Neuronal stem cell (in vitro differentiated cells): ENCODE results near the gene BMP2K.

Experiments
- DNase-seq: peaks from one replicate; pipeline ENCODE4 v3.0.0-alpha.2; 2013; ENCODE audit warnings: low spot score
- H2AFZ ChIP-seq: one replicate; pipeline ENCODE4 v1.6.1; 2013; ENCODE audit warnings: mild to moderate bottlenecking, low read length, inconsistent platforms
- H2AK5ac ChIP-seq: 2 replicates; pipeline ENCODE4 v1.6.1; 2013; ENCODE audit warnings: low read depth, mild to moderate bottlenecking, inconsistent platforms, low read length, moderate library complexity, mixed read lengths
- H2BK120ac ChIP-seq: 2 replicates; pipeline ENCODE4 v1.6.1; 2013; ENCODE audit warnings: low read depth, mild to moderate bottlenecking, inconsistent platforms, low read length, moderate library complexity, mixed read lengths
- H2BK12ac ChIP-seq: one replicate; pipeline ENCODE4 v1.6.1; 2013; ENCODE audit warnings: low read length, inconsistent platforms
- H2BK15ac ChIP-seq: 2 replicates; pipeline ENCODE4 v1.6.1; 2013; ENCODE audit warnings: mild to moderate bottlenecking, low read length, inconsistent platforms, mixed read lengths
- H2BK5ac ChIP-seq: one replicate; pipeline ENCODE4 v1.6.1; 2013; ENCODE audit warnings: inconsistent platforms, mild to moderate bottlenecking, low read length, moderate library complexity
- H3K14ac ChIP-seq: one replicate; pipeline ENCODE4 v1.6.1; 2013; ENCODE audit warnings: low read length, inconsistent platforms
- H3K18ac ChIP-seq: 2 replicates; pipeline ENCODE4 v1.6.1; 2013; ENCODE audit warnings: low read length, inconsistent platforms
- H3K23ac ChIP-seq: 2 replicates; pipeline ENCODE4 v1.6.1; 2013; ENCODE audit warnings: low read depth, mild to moderate bottlenecking, mixed read lengths, low read length, inconsistent platforms; ENCODE audit not compliant: poor library complexity
- H3K27ac ChIP-seq: replicated peaks from 3 replicates; pipeline ENCODE4 v1.5.1; 2013; ENCODE audit warnings: low read length, inconsistent platforms
- H3K27me3 ChIP-seq, 3 experiments: 2 replicates each; pipeline ENCODE4 v1.6.1; 2013; ENCODE audit warnings: low read length in 3 of 3, mild to moderate bottlenecking in 2 of 3, inconsistent platforms in 1 of 3, low read depth in 1 of 3, mixed read lengths in 1 of 3, moderate library complexity in 1 of 3; ENCODE audit not compliant: control insufficient read depth in 3 of 3, insufficient read depth in 3 of 3
- H3K36me3 ChIP-seq, 2 donors: replicated peaks in 1 of 2; 2 replicates each; pipeline ENCODE4 v1.6.1; 2013; ENCODE audit warnings: low read length in 2 of 2; ENCODE audit not compliant: control insufficient read depth in 2 of 2, insufficient read depth in 2 of 2
- H3K4ac ChIP-seq: 2 replicates; pipeline ENCODE4 v1.6.1; 2013; ENCODE audit warnings: inconsistent platforms, mild to moderate bottlenecking, low read length, moderate library complexity
- H3K4me1 ChIP-seq, 2 donors: 1 replicate in 1 of 2; 2 replicates in 1 of 2; pipeline ENCODE4 v1.6.1; 2013; ENCODE audit warnings: low read length in 2 of 2, low read depth in 1 of 2; ENCODE audit not compliant: control insufficient read depth in 2 of 2, insufficient read depth in 1 of 2
- H3K4me2 ChIP-seq: one replicate; pipeline ENCODE4 v1.6.1; 2013; ENCODE audit warnings: mild to moderate bottlenecking, low read length, inconsistent platforms; ENCODE audit not compliant: insufficient read depth, poor library complexity, severe bottlenecking
- H3K4me3 ChIP-seq, 2 donors: 2 replicates each; pipeline ENCODE4 v1.5.1; 2013; ENCODE audit warnings: low read length in 2 of 2, mild to moderate bottlenecking in 2 of 2, inconsistent platforms in 1 of 2, moderate library complexity in 1 of 2
- H3K79me1 ChIP-seq: one replicate; pipeline ENCODE4 v1.6.1; 2013; ENCODE audit warnings: low read depth, mild to moderate bottlenecking, inconsistent platforms, low read length, moderate library complexity
- H3K9ac ChIP-seq: one replicate; pipeline ENCODE4 v1.6.1; 2013; ENCODE audit warnings: mild to moderate bottlenecking, low read depth, low read length, inconsistent platforms; ENCODE audit not compliant: poor library complexity
- H3K9me3 ChIP-seq, 2 donors: replicated peaks in 1 of 2; 2 replicates each; pipeline versions ENCODE3 to v1.6.1; 2013; ENCODE audit warnings: low read length in 2 of 2, mild to moderate bottlenecking in 2 of 2, inconsistent platforms in 1 of 2, low read depth in 1 of 2, mixed read lengths in 1 of 2, moderate library complexity in 1 of 2; ENCODE audit not compliant: control insufficient read depth in 2 of 2, insufficient read depth in 1 of 2
- H4K8ac ChIP-seq: one replicate; pipeline ENCODE4 v1.6.1; 2013; ENCODE audit warnings: low read depth, mild to moderate bottlenecking, inconsistent platforms, low read length, moderate library complexity
- H4K91ac ChIP-seq: one replicate; pipeline ENCODE4 v1.6.1; 2013; ENCODE audit warnings: low read length, low read depth, mild to moderate bottlenecking, inconsistent platforms; ENCODE audit not compliant: poor library complexity
- WGBS, 2 donors: extraction: QIAGEN DNeasy Blood & Tissue Kit; methylation state at CpG; one replicate each; pipeline ENCODE4 v1.1.7; 2013; ENCODE audit warnings: missing lambda C conversion rate in 2 of 2, mixed read lengths in 1 of 2; ENCODE audit not compliant: insufficient read length in 2 of 2, insufficient replicate concordance in 1 of 2; ENCODE audit errors: extremely low coverage in 2 of 2; 5-methylcytosine and 5-hydroxymethylcytosine counted together

BMP2K gene

DNA sequence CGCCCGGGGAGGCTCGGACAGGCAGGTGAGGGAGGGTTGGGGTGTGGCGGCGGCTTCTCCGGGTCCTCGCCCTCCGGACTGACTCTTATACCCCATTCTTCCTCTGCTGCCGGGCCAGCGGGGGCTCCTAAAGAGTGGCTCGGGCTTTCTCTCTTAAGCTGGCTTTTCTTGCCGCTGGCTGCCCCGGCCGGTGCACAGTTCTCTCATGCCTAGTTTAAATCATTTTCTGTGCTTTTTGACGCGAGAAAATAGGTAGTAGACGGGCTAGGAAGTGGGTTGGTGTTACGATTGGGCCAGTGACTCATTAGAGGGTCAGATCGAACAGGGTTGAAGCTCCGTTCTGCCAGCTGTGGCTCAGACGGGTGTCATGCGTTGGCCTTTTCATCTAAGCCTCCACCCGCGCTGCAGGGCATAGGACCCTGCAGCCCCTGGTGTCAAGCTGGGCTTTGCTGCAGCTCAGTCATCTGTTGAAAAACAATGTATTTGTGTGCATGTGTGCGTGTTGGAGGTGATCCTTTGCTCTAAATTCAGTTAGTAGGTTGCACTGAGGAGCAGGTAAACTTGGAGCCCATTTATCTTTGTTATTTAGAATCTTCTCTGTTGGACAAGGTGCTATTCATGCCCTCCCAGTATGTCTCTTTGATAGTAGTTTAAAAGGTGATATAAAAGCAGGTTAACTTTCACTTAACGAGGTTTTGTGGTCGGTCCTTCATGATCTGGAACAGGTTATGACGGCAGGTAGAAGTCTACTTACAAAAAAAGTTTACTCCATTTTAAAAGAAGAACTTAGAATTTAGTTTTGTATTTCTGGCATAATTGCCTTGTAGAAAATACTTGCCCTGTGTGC, 802 bp downstream of the BMP2K start:
- Histone ChIP-seq H2BK12ac (no peak overlapping the region), H3K9ac (peak overlapping the region; percentile 88), H2AFZ (peak overlapping the region; percentile 87), H3K23ac (no peak overlapping the region), H3K27ac (peak overlapping the region; percentile 92), H3K4ac (no peak overlapping the region), H2AK5ac (no peak overlapping the region), H3K79me1 (no peaks in the 10 kb centered on the region), H3K18ac (peak overlapping the region; percentile 92), H3K4me3 (peak overlapping the region; percentile 68 to 87), H3K36me3 (peaks cover 0 to 2% of the 10 kb centered on the region in 2 donors), H3K14ac (no peak overlapping the region), H4K8ac (no peak overlapping the region), H2BK15ac (peak overlapping the region; percentile 25), H3K27me3 (no peaks in the 10 kb centered on the region), H4K91ac (no peak overlapping the region), H2BK120ac (no peak overlapping the region), H2BK5ac (peak overlapping the region; percentile 69), H3K4me1 (peaks cover 3 to 7% of the 10 kb centered on the region in 2 donors), H3K4me2 (peak overlapping the region; percentile 78), H3K9me3 (no peaks in the 10 kb centered on the region)
- peak; percentile 45 for DNase-seq
- WGBS, 2 donors = no CpG with 5 or more reads among the region's 28 CpGs

DNA sequence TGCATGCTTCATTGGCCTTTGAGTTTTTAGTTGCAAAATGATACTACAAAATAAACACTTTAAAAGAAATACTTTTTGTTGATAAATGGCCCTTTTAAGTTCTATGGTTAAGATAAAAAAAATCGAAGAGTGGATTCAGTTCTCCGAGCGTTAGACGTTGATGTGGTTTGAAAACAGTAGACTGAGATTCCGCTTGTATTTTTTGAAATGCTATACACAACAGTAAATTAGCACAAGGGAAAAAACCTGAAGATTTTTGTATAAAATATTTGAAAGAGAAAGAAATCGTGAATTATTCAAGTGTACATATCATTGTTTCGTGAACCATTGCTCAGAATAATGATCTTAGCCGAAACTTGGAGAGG, 1.4 kb downstream of the BMP2K start:
- no peak overlapping the region for H2AK5ac ChIP-seq
- no peak overlapping the region for H3K14ac ChIP-seq
- H3K4me1 ChIP-seq = peaks cover 3 to 7% of the 10 kb centered on the region in 2 donors
- H2BK15ac ChIP-seq = no peak overlapping the region
- no peaks in the 10 kb centered on the region for H3K79me1 ChIP-seq
- H3K9ac ChIP-seq = no peak overlapping the region
- DNase-seq = no peak
- no peak overlapping the region for H4K8ac ChIP-seq
- H3K4me3 ChIP-seq = peak overlapping the region in 1 of 2 donors; percentile 68
- H4K91ac ChIP-seq = no peak overlapping the region
- no CpG with 5 or more reads among the region's 8 CpGs for WGBS, 2 donors
- no peak overlapping the region for H2BK120ac ChIP-seq
- no peak overlapping the region for H3K4me2 ChIP-seq
- peaks cover 0 to 3% of the 10 kb centered on the region in 2 donors for H3K36me3 ChIP-seq
- H3K18ac ChIP-seq = no peak overlapping the region
- H2BK12ac ChIP-seq = no peak overlapping the region
- no peaks in the 10 kb centered on the region for H3K9me3 ChIP-seq
- H2AFZ ChIP-seq = no peak overlapping the region
- no peak overlapping the region for H3K27ac ChIP-seq
- no peak overlapping the region for H3K23ac ChIP-seq
- no peaks in the 10 kb centered on the region for H3K27me3 ChIP-seq
- no peak overlapping the region for H3K4ac ChIP-seq
- no peak overlapping the region for H2BK5ac ChIP-seq

DNA sequence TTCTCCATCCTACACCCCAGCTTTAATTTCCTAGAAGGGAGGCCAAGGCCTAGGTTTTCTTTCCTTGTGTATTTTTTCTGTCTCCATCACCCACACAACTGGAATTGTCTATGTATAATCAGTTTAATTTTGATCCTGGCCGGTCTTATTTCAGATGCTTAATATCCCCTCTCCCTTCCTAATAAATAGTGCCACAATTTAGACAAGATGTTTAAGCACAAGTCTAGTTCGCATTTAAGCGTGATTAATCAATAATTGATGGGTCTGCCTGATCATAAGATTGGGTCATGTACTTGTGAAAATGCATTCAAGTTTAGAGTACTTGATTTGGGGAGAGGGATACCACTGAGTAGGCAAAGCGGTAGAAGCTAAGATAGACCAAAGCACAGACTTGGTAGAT, 2.4 kb downstream of the BMP2K start:
- H3K79me1 ChIP-seq = no peaks in the 10 kb centered on the region
- no peak for DNase-seq
- no peak overlapping the region for H3K14ac ChIP-seq
- no peak overlapping the region for H3K23ac ChIP-seq
- no peaks in the 10 kb centered on the region for H3K27me3 ChIP-seq
- WGBS, 2 donors = no CpG with 5 or more reads among the region's 4 CpGs
- H3K36me3 ChIP-seq = peaks cover 0 to 3% of the 10 kb centered on the region in 2 donors
- H3K18ac ChIP-seq = no peak overlapping the region
- H3K9me3 ChIP-seq = no peaks in the 10 kb centered on the region
- H2BK12ac ChIP-seq = no peak overlapping the region
- H4K8ac ChIP-seq = no peak overlapping the region
- peaks cover 3 to 7% of the 10 kb centered on the region in 2 donors for H3K4me1 ChIP-seq
- no peak overlapping the region for H2BK120ac ChIP-seq
- H4K91ac ChIP-seq = no peak overlapping the region
- H2AK5ac ChIP-seq = no peak overlapping the region
- H3K9ac ChIP-seq = no peak overlapping the region
- peak overlapping the region in 1 of 2 donors; percentile 4 for H3K4me3 ChIP-seq
- H2BK15ac ChIP-seq = no peak overlapping the region
- no peak overlapping the region for H2AFZ ChIP-seq
- H3K27ac ChIP-seq = no peak overlapping the region
- H3K4ac ChIP-seq = no peak overlapping the region
- H2BK5ac ChIP-seq = no peak overlapping the region
- no peak overlapping the region for H3K4me2 ChIP-seq

DNA sequence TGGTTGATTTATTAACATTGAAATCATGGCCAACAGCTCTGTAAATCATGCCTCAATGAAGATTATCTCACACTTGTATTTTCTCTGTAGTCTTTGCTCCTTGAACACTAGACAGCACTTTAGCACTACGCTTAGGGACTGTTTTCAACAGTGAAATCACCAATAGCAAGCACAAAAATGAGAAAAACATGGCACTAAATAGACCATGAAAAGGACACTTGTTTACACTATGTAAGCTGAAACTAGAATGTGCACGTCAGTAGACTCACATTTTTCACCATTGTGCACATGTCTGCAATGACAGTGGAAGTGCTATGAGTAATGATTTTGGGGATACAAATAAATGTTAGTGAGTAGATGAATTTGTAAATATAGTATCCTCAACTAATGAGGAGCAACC, 3.1 kb downstream of the BMP2K start:
- Histone ChIP-seq H3K4me3 (no peak overlapping the region), H3K18ac (no peak overlapping the region), H3K4ac (no peak overlapping the region), H3K9me3 (no peaks in the 10 kb centered on the region), H3K9ac (no peak overlapping the region), H3K23ac (no peak overlapping the region), H2AK5ac (no peak overlapping the region), H3K4me1 (peaks cover 3 to 7% of the 10 kb centered on the region in 2 donors), H3K27ac (no peak overlapping the region), H2AFZ (no peak overlapping the region), H4K91ac (no peak overlapping the region), H3K4me2 (no peak overlapping the region), H3K14ac (no peak overlapping the region), H2BK5ac (no peak overlapping the region), H2BK12ac (no peak overlapping the region), H4K8ac (no peak overlapping the region), H3K27me3 (no peaks in the 10 kb centered on the region), H2BK15ac (no peak overlapping the region), H3K36me3 (peaks cover 0 to 3% of the 10 kb centered on the region in 2 donors), H3K79me1 (no peaks in the 10 kb centered on the region), H2BK120ac (no peak overlapping the region)
- no CpG with 5 or more reads among the region's 2 CpGs for WGBS, 2 donors
- no peak for DNase-seq
